GM19193 (cell line): ENCODE results near the gene FBLN1.

Experiments
- POLR2A ChIP-seq: IDR thresholded peaks from 4 replicates; pipeline ENCODE4 v1.6.1; 2011; ENCODE audit not compliant: insufficient read depth, insufficient read length; ENCODE audit errors: extremely low read depth

Gene FBLN1

GRCh38 chr22:45502215-45503049 lies at the start of gene FBLN1:
FBLN1 (plus strand) TSS chr22:45502883; CDS start chr22:45502986, 103 bp downstream.
- no peak for TF ChIP-seq POLR2A

- TF ChIP-seq POLR2A, result no peak
These were observed 48.9 kb upstream of the FBLN1 start for GRCh38 chr22:45453764-45454163.

GRCh38 chr22:45454275-45454674 lies 48.4 kb upstream of the FBLN1 start:
- TF ChIP-seq POLR2A, result no peak

GRCh38 chr22:45455212-45455611 lies 47.5 kb upstream of the FBLN1 start:
- TF ChIP-seq POLR2A, result no peak

GRCh38 chr22:45455621-45456020 lies 47.1 kb upstream of the FBLN1 start:
- TF ChIP-seq POLR2A, result no peak

- TF ChIP-seq POLR2A, result no peak
These were observed 45.9 kb upstream of the FBLN1 start for GRCh38 chr22:45456811-45457210.

- TF ChIP-seq POLR2A, result no peak
These were observed 44.2 kb upstream of the FBLN1 start for GRCh38 chr22:45458532-45458931.

GRCh38 chr22:45459235-45459634 lies 43.4 kb upstream of the FBLN1 start:
- TF ChIP-seq POLR2A, result no peak

GRCh38 chr22:45460288-45461109 lies 42.2 kb upstream of the FBLN1 start:
- no peak for TF ChIP-seq POLR2A

GRCh38 chr22:45462034-45462655 lies 40.5 kb upstream of the FBLN1 start:
- TF ChIP-seq POLR2A, result no peak

- no peak for TF ChIP-seq POLR2A
These were observed 37.0 kb upstream of the FBLN1 start for GRCh38 chr22:45465633-45466032.

- TF ChIP-seq POLR2A, result no peak
These were observed 33.8 kb upstream of the FBLN1 start for GRCh38 chr22:45468872-45469271.

GRCh38 chr22:45469281-45470073 lies 33.2 kb upstream of the FBLN1 start:
- no peak for TF ChIP-seq POLR2A

- TF ChIP-seq POLR2A, result no peak
These were observed 31.8 kb upstream of the FBLN1 start for GRCh38 chr22:45470871-45471270.
